Superior temporal gyrus (tissue), 1 donor: ENCODE results near the gene ADAR.
A peak's percentile ranks its signal among the peaks of the same experiment; 100 is the strongest.
"Not testable (repeated sequence)": the region's sequence is repeated elsewhere in the genome, so short reads cannot be mapped to it uniquely, and the experiment has no call there.

ENCODE experiments used
- DNase-seq: peaks from one replicate; pipeline ENCODE4 v3.0.0-alpha.2; 2016; ENCODE audit errors: extremely low spot score

The ADAR gene

GRCh38 chr1:154607609-154608396 is at the start of gene ADAR:
TSS of gene ADAR (minus strand) at chr1:154608186. CDS start at chr1:154608006, 180 bp downstream.
- DNase-seq = peak; percentile 80

GRCh38 chr1:154657556-154657955 is 49.6 kb upstream of the ADAR start:
- DNase-seq = no peak

DNA sequence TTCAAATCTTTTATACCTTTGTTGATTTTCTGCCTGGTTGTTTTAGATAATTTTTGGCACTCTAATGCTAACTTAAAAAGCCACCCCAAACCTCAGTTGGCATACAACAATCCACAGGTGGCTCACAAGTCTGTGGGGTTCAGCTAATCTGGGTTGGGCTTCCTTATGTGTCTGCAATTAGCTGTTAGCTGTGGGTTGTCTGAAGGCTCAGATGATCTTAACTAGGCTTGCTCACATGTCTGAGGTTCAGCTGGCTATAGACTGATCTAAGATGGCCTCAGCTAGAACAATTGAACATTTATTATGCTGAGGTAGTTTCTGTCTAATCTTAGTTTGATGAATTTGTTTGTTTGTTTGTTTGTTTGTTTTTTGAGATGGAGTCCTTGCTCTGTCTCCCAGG is 44.9 kb upstream of the ADAR start:
- no peak for DNase-seq

- DNase-seq = not testable (repeated sequence)
Observed at GRCh38 chr1:154644724-154645123, 36.7 kb upstream of the ADAR start.

GRCh38 chr1:154641534-154641933 is 33.5 kb upstream of the ADAR start:
- no peak for DNase-seq

- DNase-seq = no peak
Observed at GRCh38 chr1:154639876-154640275, 31.9 kb upstream of the ADAR start.

GRCh38 chr1:154635171-154635570 is 27.2 kb upstream of the ADAR start:
- DNase-seq = no peak

- DNase-seq = no peak
Observed at GRCh38 chr1:154629675-154630073, 21.7 kb upstream of the ADAR start.

DNA sequence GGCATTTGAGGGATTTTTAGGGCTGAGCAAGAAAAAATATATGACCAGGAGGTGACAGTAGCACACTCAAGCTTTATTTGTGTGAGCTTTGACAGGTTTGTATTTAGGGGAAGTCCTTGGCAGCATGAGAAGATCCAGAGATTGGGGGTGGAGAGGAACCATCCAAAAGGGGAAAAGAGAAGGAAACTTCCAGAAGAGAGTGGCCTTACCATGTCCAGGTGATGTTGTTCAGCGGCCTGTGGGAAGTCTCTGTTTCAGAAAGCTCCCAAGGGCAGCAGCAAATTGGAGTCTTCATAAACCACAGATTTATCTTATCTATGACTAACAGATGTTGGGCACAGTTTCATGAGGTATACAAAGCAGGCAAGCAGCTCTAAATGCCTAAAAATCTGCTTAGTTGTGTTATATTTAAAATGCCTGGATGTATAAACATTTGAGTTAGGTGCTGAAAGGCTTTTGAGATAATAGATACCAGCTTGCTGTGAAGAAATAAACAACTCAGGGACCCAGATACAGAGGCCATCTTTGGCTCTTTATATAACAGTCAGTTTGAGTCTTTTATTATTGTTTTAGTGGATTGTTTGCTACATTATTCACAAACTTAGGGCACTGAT is 21.2 kb upstream of the ADAR start:
- DNase-seq = no peak

DNA sequence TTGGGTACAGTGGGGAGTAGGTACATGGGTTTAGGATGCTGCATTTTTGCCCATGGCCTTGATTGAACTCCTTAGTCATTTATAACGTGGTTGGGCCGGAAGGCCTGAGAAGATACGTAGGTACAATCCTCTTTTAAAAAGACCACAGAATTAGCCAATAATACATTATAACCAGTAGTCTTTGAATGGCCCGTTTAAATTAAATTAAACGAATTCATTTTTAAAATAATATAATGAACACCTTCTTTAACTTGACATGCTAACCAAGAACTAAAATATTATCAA is 20.1 kb upstream of the ADAR start:
- no peak for DNase-seq

DNA sequence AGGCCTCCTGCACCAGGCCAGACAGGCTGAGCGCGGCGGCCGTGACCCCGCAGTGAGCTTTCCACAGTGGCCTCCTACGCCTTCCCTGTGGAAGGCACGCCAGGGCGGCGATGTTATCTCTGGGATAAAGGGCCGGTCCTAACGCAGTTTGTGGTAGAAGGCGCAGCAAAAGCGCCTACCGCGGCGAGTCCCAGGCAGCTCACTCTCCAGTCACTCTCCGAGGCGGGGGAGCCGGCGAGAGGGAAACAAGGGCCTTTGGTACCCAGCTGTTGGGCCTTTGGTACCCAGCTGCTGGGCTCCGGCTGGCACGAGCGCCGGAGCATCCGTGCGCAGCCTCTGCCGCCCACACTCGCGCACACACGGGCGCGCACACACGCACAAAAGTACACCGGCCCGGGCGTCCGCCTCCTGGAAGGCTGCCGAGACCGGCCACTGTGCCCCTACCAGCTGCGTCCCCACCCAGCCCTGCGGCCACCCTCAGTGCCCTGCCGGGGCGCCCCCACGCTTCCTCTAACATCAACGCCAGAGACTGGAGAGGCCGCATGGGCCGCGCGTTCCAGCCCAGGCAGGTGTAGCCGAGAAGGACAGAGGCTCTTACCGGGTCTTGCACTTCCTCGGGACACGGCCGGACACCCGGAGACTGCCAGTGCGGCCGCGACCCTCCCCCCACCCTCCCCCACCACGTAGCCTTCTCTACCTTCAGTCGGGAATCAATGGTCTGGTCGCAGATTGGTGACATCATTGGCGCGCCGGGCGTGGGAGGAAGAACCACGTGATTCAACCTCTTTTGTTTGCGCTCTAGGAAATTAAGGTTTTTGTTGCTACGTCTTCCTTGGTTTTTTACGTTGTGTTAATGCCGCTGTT is 19.5 kb upstream of the ADAR start:
- peak; percentile 93 for DNase-seq

DNA sequence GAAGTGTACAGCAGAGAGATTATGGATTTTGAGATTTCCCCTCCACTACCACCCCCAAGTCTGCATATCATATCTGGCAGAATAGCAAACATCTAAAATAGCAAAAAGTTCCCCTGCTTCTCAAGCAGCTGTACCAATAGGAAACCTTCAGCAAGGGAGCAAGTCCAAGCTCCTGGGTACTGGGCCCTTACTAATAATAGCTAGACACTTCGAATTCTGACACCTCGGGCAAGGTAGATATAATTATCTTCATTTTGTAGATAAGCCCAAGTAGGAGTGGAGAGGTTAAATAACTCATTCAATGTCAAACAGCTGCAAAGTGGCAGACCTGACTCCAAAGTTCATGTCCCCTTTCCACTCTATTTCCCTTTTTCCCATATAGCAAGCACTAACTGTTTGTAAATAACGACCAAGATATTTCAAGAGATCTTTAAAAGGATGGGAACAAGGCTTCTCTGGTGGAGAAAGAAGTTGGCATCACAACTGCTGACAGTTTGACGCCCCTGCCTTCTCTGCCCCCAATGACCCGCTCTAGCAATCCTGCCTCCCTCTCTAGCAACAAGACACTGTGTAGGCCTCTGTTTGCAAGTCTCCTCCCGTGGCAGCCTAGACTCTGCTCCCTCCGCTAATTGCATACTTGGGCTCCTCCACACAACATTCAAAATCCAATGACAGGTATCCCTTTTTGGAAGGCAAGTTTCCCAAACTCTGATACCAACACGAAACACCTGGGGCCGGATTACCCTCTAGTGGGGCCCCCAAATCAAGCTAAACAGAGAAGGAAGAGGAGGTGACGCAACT is 18.7 kb upstream of the ADAR start:
- peak; percentile 35 for DNase-seq

DNA sequence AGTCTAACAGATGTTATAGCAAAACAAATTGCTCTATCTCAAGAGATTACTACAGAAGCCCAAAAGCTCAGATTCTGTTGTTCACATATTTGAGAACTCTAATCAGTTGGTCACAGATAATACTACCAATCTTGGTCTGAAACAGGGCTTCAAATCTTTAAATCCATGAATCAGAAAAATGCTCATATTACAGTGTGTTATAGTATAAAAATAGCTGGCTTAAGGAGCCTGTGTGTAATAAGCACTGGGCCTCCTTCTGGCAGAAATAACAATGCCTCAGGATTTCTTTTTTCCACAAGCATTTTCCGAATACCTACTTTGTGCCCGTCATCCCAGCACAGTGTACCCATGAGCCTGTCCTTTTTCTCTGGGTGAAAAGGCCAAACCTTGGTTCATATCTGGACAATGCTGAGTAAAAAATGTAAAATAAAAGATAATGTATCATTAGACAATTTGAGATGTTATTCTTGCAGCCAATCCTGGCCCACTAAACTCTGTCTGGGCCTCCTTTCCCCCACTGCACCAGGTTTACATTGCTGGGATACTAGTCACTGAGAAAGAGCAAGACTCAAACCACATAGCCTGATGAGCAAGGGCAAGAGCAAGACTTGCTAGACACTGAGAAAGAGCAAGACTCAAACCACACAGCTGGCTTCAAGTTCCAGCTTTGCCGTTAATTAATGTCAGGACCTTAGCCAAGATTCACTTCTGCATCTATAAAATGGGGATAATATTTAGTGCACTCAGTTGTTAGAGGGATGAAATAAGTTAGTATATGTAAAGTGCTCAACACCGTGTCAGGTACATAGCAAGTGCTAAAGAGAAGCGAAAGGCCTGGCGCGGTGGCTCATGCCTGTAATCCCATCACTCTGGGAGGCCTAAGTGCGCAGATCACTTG is 17.0 kb upstream of the ADAR start:
- DNase-seq = no peak

GRCh38 chr1:154623358-154623757 is 15.4 kb upstream of the ADAR start:
- DNase-seq = no peak

DNA sequence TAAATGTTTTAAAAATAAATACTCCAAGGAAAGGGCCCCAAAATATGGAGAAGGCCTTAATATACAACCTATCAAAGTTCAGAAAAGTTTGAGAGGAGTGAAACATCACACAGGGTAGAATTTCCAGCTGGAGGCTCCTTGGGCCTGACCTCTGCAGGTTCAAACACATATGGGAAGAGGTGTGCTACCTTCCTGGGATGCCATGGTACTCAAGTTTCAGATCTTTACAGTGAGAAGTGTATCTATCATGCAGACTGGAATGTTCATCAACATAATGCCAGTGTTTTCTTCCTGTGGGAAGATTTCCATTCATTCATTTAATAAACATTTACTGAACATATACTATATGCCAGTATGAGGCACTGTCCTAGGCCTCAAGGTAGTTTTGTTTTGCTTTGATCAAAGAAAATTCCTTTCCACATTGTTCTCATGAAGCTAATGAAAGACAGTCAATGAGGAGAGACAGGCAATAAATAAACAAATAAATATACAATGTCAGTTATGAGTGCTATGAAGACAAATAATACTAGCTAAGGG is 14.6 kb upstream of the ADAR start:
- no peak for DNase-seq

GRCh38 chr1:154621875-154622274 is 13.9 kb upstream of the ADAR start:
- DNase-seq = no peak

- no peak for DNase-seq
Observed at GRCh38 chr1:154620751-154621150, 12.8 kb upstream of the ADAR start.

DNA sequence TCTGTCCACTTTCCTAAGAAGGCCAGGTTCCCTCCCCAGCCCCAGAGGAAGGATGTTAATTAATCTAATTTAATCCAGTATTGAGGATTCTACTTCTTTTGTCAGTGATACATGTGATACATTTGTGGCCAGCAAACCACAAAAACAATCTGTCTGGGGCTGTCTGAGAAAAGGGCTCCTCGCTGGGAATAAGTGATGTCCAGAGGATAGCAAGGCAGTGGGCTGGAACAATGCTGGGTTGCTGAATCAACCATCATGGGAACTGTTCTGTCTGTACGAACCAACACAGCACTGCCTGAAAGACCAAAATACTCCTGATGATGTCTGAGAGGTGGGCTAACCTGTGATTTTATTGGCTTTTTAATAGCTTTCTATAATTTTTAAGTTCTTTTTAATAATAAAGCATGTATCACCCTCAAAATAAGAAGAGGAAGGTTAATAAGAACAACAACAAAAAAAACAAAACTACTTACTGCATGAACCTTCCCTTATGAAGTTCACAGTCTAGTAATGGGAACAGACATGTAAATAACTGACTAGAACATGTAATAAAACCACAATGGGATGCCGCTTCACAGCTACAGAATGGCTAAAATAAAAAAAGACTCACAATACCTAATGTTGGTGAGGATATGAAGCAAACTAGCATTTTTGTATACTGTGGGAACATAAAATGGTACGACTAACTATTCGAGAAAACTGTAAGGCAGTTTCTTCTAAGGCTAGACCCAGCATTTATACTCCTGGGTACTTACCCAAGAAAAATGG is 11.4 kb upstream of the ADAR start:
- no peak for DNase-seq

GRCh38 chr1:154616659-154617345 is 8.8 kb upstream of the ADAR start:
- DNase-seq = no peak
